IPS-15b (cell line): Measurements from ENCODE around the gene TP53BP2.
"Not testable (repeated sequence)": the region's sequence is repeated elsewhere in the genome, so short reads cannot be mapped to it uniquely, and the experiment has no call there.

Experiments
- H3K27me3 ChIP-seq: one replicate; pipeline ENCODE4 v1.6.1; 2013; ENCODE audit warnings: low read length; ENCODE audit not compliant: control insufficient read depth, insufficient read depth
- H3K36me3 ChIP-seq: one replicate; pipeline ENCODE4 v1.6.1; 2013; ENCODE audit warnings: low read length; ENCODE audit not compliant: control insufficient read depth, insufficient read depth
- H3K4me1 ChIP-seq: one replicate; pipeline ENCODE4 v1.6.1; 2013; ENCODE audit warnings: mild to moderate bottlenecking, low read length; ENCODE audit not compliant: control insufficient read depth, insufficient read depth
- H3K4me3 ChIP-seq: one replicate; pipeline ENCODE4 v1.5.1; 2013; ENCODE audit warnings: low read depth, low read length
- H3K9ac ChIP-seq: one replicate; pipeline ENCODE4 v1.6.1; 2013; ENCODE audit warnings: low read depth, mild to moderate bottlenecking, low read length
- H3K9me3 ChIP-seq: one replicate; pipeline ENCODE4 v1.6.1; 2013; ENCODE audit warnings: mild to moderate bottlenecking, low read length; ENCODE audit not compliant: control insufficient read depth, insufficient read depth

TP53BP2 gene

GRCh38 chr1:223825767-223826748 is 19.7 kb downstream of the TP53BP2 start:
- no peak overlapping the region for H3K4me3 ChIP-seq
- H3K36me3 ChIP-seq, result no peaks in the 10 kb centered on the region
- H3K9ac ChIP-seq, result no peak overlapping the region
- no peaks in the 10 kb centered on the region for H3K27me3 ChIP-seq
- no peaks in the 10 kb centered on the region for H3K9me3 ChIP-seq
- H3K4me1 ChIP-seq, result peaks cover 13% of the 10 kb centered on the region

GRCh38 chr1:223824712-223825111 is 21.0 kb downstream of the TP53BP2 start:
- peaks cover 13% of the 10 kb centered on the region for H3K4me1 ChIP-seq
- no peaks in the 10 kb centered on the region for H3K27me3 ChIP-seq
- no peak overlapping the region for H3K4me3 ChIP-seq
- H3K9ac ChIP-seq, result no peak overlapping the region
- no peaks in the 10 kb centered on the region for H3K9me3 ChIP-seq
- H3K36me3 ChIP-seq, result peaks cover 2% of the 10 kb centered on the region

- H3K9ac ChIP-seq, result no peak overlapping the region
- no peak overlapping the region for H3K4me3 ChIP-seq
- no peaks in the 10 kb centered on the region for H3K27me3 ChIP-seq
- peaks cover 4% of the 10 kb centered on the region for H3K36me3 ChIP-seq
- peaks cover 13% of the 10 kb centered on the region for H3K4me1 ChIP-seq
- no peaks in the 10 kb centered on the region for H3K9me3 ChIP-seq
These were observed 21.5 kb downstream of the TP53BP2 start for GRCh38 chr1:223824287-223824686.

- Histone ChIP-seq H3K27me3 (no peaks in the 10 kb centered on the region), H3K4me1 (peaks cover 8% of the 10 kb centered on the region), H3K4me3 (no peak overlapping the region), H3K9me3 (no peaks in the 10 kb centered on the region), H3K9ac (no peak overlapping the region), H3K36me3 (peaks cover 4% of the 10 kb centered on the region)
These were observed 24.8 kb downstream of the TP53BP2 start for GRCh38 chr1:223820971-223821370.

GRCh38 chr1:223820515-223820858 is 25.3 kb downstream of the TP53BP2 start:
- H3K4me3 ChIP-seq, result no peak overlapping the region
- H3K4me1 ChIP-seq, result peaks cover 8% of the 10 kb centered on the region
- no peaks in the 10 kb centered on the region for H3K27me3 ChIP-seq
- H3K9me3 ChIP-seq, result no peaks in the 10 kb centered on the region
- no peak overlapping the region for H3K9ac ChIP-seq
- H3K36me3 ChIP-seq, result peaks cover 4% of the 10 kb centered on the region

GRCh38 chr1:223819730-223820514 is 25.8 kb downstream of the TP53BP2 start:
- Histone ChIP-seq H3K4me1 (peaks cover 4% of the 10 kb centered on the region), H3K9ac (no peak overlapping the region), H3K4me3 (no peak overlapping the region), H3K9me3 (no peaks in the 10 kb centered on the region), H3K27me3 (no peaks in the 10 kb centered on the region), H3K36me3 (peaks cover 4% of the 10 kb centered on the region)

GRCh38 chr1:223817265-223817664 is 28.5 kb downstream of the TP53BP2 start:
- H3K9me3 ChIP-seq, H3K36me3 ChIP-seq, H3K4me1 ChIP-seq, H3K27me3 ChIP-seq, H3K9ac ChIP-seq, H3K4me3 ChIP-seq: not testable (repeated sequence)

GRCh38 chr1:223815865-223816264 is 29.9 kb downstream of the TP53BP2 start:
- Histone ChIP-seq H3K4me1 (no peaks in the 10 kb centered on the region), H3K4me3 (no peak overlapping the region), H3K9ac (no peak overlapping the region), H3K36me3 (peaks cover 4% of the 10 kb centered on the region), H3K9me3 (no peaks in the 10 kb centered on the region), H3K27me3 (no peaks in the 10 kb centered on the region)

- Histone ChIP-seq H3K4me1 (no peaks in the 10 kb centered on the region), H3K9ac (no peak overlapping the region), H3K36me3 (peaks cover 4% of the 10 kb centered on the region), H3K9me3 (no peaks in the 10 kb centered on the region), H3K4me3 (no peak overlapping the region), H3K27me3 (no peaks in the 10 kb centered on the region)
These were observed 30.5 kb downstream of the TP53BP2 start for GRCh38 chr1:223815020-223815853.

GRCh38 chr1:223813645-223814044 is 32.1 kb downstream of the TP53BP2 start:
- H3K9ac ChIP-seq, result no peak overlapping the region
- H3K27me3 ChIP-seq, result no peaks in the 10 kb centered on the region
- H3K4me3 ChIP-seq, result no peak overlapping the region
- no peaks in the 10 kb centered on the region for H3K36me3 ChIP-seq
- H3K9me3 ChIP-seq, result no peaks in the 10 kb centered on the region
- H3K4me1 ChIP-seq, result no peaks in the 10 kb centered on the region

GRCh38 chr1:223811634-223812101 is 34.1 kb downstream of the TP53BP2 start:
- no peaks in the 10 kb centered on the region for H3K4me1 ChIP-seq
- no peak overlapping the region for H3K9ac ChIP-seq
- H3K4me3 ChIP-seq, result no peak overlapping the region
- no peaks in the 10 kb centered on the region for H3K9me3 ChIP-seq
- H3K27me3 ChIP-seq, result no peaks in the 10 kb centered on the region
- H3K36me3 ChIP-seq, result no peaks in the 10 kb centered on the region
